Sigmoid colon (tissue), 4 donors: ENCODE data around the gene IGSF9B.

Source experiments
- EP300 ChIP-seq, 4 donors: sonication (generic); formaldehyde crosslinking; IDR thresholded peaks; one replicate each; pipeline ENCODE4 v1.6.1; 2017; ENCODE audit warnings: antibody characterized with exemption in 4 of 4
- POLR2A ChIP-seq, 2 donors: fragments of 450-650 bp; IDR thresholded peaks; one replicate each; pipeline ENCODE4 v1.6.1; 2016; ENCODE audit warnings: antibody characterized with exemption in 2 of 2, mild to moderate bottlenecking in 2 of 2, moderate library complexity in 2 of 2
- POLR2AphosphoS5 ChIP-seq, 4 donors: sonication (generic); formaldehyde crosslinking; IDR thresholded peaks; one replicate each; pipeline ENCODE4 v1.6.1; 2017; ENCODE audit warnings: antibody characterized with exemption in 4 of 4
- TF ChIP-seq, protein P1 (sequence below), 4 experiments: fragments of 450-650 bp in 3 of 4; fragments of 200-600 bp in 1 of 4; IDR thresholded peaks; one replicate each; pipeline ENCODE4 v1.5.1; 2016 to 2019; ENCODE audit warnings: antibody characterized with exemption in 4 of 4, mild to moderate bottlenecking in 3 of 4, moderate library complexity in 2 of 4

DNA sequence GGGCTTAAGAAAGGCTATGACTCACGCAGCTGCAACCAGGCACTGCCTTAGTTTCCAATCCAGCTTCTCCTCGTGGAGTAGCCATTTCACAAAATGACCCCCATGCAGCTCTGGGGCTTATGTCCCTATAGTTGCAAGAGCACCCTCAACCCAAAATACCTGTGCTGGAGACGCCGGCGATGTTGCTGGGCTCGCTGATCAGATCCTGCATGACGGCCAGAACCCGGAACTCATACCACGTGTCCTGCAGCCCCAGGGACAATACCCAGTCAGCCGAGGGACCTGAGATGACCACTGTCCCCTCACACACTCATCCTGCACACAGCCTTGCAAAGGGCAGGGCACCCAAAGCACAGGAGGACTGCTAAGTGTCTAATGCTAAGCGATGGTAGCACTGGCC is 32.1 kb downstream of the IGSF9B start:
- TF ChIP-seq, protein P1, sequence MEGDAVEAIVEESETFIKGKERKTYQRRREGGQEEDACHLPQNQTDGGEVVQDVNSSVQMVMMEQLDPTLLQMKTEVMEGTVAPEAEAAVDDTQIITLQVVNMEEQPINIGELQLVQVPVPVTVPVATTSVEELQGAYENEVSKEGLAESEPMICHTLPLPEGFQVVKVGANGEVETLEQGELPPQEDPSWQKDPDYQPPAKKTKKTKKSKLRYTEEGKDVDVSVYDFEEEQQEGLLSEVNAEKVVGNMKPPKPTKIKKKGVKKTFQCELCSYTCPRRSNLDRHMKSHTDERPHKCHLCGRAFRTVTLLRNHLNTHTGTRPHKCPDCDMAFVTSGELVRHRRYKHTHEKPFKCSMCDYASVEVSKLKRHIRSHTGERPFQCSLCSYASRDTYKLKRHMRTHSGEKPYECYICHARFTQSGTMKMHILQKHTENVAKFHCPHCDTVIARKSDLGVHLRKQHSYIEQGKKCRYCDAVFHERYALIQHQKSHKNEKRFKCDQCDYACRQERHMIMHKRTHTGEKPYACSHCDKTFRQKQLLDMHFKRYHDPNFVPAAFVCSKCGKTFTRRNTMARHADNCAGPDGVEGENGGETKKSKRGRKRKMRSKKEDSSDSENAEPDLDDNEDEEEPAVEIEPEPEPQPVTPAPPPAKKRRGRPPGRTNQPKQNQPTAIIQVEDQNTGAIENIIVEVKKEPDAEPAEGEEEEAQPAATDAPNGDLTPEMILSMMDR (IDR thresholded peaks at IDR 0.05): no peak
- TF ChIP-seq POLR2A (IDR thresholded peaks at IDR 0.05) (no peak), EP300 (IDR thresholded peaks at IDR 0.05) (no peak), POLR2AphosphoS5 (IDR thresholded peaks at IDR 0.05) (no peak)
